CD4-positive, alpha-beta T cell treated with Interferon alpha-2 for 1 hour (primary cell): Measurements from ENCODE around the gene KLHL14.
"Not testable (repeated sequence)": the region's sequence is repeated elsewhere in the genome, so short reads cannot be mapped to it uniquely, and the experiment has no call there.

Experiments
- DNase-seq, 2 donors: peaks; one replicate each; pipeline ENCODE4 v3.0.0-alpha.2; 2020 to 2022

The KLHL14 gene, protein sequence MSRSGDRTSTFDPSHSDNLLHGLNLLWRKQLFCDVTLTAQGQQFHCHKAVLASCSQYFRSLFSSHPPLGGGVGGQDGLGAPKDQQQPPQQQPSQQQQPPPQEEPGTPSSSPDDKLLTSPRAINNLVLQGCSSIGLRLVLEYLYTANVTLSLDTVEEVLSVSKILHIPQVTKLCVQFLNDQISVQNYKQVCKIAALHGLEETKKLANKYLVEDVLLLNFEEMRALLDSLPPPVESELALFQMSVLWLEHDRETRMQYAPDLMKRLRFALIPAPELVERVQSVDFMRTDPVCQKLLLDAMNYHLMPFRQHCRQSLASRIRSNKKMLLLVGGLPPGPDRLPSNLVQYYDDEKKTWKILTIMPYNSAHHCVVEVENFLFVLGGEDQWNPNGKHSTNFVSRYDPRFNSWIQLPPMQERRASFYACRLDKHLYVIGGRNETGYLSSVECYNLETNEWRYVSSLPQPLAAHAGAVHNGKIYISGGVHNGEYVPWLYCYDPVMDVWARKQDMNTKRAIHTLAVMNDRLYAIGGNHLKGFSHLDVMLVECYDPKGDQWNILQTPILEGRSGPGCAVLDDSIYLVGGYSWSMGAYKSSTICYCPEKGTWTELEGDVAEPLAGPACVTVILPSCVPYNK

DNA sequence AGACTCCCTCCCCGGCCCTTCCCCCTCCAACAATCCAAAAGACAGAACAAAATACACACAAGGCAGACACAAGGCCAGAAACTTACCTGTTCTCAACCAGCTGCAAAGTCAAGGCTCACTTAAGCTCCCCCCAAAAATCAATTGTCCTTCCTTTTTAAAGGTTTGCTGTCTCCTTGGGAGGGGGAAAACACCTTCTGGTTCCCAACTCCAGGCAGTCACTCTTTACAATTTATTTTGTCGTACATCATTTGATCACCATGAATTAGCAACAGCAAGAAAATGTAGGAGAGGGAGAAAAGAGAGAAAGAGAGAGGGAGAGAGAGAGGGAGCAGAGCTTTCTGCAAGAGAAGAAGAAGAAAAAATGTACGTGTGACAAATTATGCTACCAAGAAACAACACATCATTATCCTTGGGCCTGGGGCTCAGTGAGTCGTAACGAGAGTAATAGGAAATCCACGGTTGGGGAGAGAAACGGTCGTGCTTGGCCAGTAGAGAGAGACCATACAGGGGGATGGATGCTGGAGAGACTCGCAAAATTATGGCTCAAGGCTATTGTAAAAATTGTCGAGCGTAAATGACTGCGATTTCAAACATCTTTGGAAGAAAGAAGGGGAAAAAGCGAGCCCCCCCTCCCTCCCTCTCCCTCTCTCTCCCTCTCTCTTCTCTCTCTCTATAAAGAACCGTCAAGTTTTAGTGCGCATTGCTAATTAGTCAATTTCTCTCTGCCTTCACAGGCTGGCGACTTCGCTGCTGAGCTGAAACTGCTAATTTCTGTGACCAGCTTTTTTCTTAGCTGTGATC lies at the start of gene KLHL14:
TSS of gene KLHL14 (minus strand) at position 443 of the 801 bp plus-strand sequence. CDS start 2,432 bp downstream, outside the sequence.
- no peak for DNase-seq

DNA sequence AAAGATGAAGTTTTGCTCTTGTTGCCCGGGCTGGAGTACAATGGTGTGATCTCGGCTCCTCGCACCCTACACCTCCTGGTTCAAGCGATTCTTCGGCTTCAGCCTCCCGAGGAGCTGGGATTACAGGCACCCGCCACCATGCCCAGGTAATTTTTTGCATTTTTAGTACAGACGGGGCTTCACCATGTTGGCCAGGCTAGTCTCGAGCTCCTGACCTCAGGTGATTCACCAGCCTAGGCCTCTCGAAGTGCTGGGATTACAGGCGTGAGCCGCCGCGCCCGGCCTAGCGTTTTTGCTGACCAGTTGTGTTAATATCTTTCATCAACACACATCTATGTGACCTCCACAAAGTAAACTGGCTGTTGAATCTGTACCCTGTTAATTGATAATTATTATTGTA lies 49.4 kb upstream of the KLHL14 start:
- no peak for DNase-seq

DNA sequence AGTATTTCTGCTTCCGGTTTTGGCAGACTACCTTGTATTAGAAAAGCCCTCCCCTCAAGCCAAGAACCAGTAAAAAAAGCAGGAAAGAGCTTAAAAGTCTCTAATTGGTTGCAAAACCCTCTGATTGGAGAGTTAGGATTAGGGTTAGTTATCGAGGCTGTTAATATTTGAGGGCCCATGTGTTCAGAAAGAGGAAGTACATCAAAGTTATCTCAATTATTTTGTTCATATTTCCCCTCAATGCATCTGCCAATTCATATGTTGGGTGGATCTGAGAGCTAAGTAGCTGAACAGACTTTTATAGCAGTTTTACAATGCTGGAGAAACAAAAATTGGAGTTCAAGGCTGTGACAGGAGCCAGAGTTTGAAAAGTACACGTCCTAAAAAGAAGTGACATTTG lies 43.1 kb upstream of the KLHL14 start:
- no peak for DNase-seq

DNA sequence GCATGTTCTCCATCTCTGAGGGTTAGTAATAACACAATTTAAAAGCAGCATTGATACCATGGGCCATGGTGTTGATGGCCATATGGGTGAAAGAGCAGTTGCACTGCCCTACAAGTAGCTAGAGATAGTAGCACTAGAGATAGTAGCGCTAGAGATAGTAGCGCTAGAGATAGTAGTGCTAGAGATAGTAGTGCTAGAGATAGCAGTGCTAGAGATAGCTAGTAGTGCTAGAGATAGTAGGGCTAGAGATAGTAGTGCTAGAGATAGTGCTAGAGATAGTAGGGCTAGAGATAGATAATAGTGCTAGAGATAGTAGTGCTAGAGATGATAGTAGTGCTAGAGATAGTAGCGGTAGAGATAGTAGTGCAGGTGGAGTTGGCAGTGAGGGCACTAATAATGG lies 39.5 kb upstream of the KLHL14 start:
- no peak for DNase-seq

DNA sequence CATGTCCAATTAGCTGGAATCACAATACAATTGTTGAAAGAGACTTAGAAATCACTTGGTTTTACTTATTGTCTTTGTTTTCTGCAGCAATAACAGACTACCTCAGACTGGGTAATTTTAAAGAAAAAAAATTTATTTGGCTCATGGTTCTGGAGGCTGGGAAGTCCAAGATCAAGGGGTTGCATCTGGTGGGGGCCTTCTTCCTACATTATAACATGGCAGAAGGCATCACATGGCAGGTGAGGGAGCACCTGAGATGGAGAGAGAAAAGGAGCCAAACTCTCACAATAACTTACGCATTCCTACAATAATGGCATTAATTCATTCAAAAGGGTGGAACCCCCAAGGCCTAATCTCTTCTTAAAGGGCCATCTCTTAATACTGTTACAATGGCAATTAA lies 37.5 kb upstream of the KLHL14 start:
- DNase-seq: no peak

DNA sequence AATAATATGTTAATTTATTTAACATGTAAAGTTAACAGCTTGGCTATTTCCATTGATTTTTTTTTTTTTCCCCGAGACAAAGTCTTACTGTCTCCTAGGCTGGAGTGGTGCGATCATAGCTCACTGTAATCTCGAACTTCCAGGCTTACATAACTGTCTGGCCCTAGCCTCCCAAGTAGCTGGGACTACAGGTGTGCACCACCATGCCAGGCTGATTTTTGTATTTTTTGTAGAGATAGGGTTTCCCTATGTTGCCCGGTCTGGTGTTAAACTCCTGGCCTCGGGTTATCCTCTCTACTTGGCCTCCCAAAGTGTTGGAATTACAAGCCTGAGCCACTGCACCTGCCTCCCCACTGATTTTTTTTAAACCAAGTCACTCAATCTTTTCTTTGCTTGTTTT lies 32.5 kb upstream of the KLHL14 start:
- no peak for DNase-seq

DNA sequence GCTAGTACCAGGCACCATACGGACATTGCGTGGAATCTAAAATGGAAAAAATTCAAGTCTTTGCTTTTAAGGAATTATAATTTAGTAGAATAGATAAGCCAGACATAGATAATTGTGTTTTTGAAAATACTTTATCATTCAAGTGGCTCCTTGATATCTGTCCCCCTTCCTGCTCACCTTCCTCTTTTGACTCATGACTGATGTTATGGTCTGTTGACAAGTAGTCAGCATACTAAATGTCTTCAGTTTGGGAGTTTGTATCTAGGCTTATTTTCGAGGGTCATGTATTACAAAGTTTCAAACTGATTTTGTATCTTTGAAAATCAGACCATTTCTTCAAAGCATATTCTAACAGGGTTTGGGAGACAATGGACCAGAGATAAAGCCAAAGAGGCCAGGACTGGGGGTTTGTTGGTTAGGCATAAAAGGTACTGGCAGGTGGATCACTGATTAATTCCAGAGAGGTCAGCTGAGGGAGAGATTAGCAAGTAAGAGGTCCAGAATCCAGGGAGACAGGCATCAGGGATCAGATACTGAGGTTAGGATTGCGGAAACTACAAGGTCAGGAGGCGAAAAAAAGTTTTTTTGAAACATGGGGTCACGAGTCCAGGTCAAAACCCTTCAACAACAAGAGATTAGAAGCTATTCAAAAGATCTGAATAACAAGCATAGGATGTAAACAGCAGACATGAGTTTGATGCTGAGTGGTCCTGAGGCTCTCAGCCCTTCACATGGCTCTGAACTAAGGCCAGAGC lies 31.5 kb upstream of the KLHL14 start:
- no peak for DNase-seq

DNA sequence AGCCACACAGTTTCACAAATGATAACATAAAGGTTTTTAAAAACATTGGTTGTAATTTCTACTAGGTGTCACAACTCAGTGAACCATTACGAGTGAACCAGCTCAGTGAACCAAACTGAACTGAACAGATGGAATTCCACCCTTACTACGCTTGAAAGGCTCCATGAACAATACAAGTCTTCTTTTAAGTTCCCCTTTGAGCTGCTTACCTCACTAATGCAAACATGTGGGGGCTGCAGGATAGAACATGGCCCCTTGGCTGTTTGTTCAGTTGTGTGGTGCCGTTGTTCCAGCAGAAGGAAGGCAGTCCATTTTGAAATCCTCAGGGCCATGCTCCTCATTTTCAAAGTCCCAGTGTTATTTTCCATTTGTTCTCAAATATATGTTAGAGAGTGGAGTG lies 30.7 kb upstream of the KLHL14 start:
- peak in 1 of 2 donors; percentile 12 for DNase-seq

DNA sequence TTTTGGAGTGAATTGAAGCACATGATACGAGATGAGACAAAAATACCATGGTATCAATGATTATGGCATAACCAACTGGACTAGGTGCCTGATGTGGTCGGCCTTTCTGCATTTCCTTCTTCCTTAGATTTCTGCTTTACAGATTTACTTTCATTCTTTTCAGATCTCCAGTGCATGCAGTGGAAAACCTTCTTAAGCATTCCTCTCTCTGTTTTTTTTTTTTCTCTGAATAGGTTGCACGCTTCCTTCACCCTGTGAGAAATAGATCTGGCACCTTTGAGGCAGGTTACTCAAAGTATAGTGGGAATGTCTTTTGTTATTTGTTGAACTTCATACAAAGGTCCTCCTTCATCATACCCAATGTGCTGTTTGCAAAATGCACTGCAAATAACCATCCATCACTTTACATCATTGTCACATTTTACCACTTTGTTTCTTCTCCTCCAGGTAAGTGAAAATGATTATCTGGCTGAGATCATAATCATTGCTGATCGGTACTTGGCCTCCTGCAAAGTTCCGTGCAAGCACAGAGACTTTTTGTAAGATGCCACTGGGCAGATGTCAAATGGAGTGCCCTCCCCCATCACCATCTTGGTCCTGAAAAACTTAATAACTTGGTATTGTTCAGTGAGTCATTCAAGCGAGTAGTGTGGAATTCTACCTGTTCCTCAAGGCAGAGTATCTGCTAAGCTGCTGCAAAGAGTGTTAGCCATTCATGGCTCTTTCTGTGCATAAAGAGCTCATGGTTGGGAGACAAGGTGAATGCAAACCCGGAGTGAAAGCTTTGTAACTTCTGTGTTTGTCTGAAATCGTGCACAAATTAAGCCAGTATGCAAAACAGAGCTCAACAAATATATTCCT lies 30.0 kb upstream of the KLHL14 start:
- no peak for DNase-seq

DNA sequence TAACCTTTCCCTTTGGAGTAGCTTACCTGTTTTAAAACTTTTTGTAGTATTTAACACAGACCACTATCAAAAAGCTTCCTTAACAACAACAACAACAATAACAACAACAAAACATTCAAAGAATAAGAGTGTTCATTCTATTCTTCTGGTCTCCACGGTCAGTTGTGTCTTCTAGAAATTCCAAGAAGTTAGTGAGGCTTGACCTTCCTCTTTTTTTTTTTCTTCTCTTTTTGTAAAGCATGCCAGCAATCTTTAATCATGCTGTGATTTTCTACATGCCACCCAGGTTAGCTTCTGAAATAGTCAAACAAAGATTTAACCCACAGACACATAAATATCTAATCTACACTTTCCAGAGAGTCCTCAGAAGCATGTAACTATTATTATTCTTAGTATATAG lies 28.4 kb upstream of the KLHL14 start:
- no peak for DNase-seq

DNA sequence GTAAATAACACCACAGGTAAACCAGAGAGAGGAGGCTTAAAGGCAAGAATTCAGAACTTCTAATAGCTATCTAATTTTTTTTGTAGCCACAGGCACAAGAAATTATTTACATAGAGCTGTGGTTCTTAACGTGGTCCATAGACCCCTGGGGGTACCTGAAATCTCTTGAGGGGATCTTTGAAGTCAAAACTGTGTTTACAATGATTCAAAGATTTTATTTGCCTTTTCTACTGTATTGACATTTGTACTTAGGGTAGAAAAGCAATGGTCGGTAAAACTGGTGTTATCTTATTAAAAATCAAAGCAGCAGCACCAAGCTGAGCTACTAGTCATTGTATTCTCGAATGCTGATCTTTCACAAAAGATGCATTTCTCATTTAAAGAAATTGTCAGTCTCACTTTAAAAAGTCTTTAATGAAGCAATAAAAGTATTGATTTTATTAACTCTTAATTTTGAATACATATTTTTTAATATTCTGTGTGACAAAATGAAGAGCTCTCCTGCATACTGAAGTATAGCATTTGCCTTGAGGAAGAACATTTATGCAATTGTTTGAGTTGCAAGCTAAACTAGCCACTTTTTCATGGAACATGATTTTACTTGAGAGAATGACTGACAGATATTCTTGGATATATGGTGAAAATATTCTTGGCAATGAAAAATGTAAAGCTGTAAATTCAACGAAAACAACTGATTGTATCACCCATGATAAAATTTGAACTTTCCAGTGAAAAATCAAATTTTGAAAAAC lies 25.6 kb upstream of the KLHL14 start:
- DNase-seq: no peak

DNA sequence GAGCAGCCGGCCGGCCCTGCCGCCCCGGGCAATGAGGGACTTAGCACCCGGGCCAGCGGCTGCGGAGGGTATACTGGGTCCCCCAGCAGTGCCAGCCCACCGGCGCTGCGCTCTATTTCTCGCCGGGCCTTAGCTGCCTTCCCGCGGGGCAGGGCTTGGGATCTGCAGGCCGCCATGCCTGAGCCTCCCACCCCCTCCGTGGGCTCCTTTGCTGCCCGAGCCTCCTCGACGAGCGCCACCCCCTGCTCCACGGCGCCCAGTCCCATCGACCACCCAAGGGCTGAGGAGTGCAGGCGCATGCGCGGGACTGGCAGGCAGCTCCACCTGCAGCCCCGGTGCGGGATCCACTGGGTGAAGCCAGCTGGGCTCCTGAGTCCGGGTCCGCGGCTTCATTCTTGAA lies 21.8 kb upstream of the KLHL14 start:
- not testable (repeated sequence) for DNase-seq

DNA sequence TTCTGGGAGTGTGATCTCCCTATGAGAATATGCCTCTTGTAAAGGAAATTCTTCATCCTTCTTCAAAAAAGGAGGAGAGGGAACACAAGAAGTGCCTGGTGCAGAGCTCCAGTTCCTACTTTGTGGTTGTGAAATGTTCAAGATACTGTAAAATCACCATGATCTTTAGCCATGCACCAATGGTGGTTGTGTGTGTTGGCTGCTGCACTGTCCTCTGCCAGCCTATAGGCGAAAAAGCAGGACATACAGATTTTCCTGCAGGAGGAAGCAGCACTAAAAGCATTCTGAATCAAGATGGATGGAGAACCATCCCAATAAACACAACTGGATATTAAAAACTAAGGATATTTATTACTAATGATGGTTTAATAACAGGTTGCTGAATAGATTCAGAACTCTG lies 6.2 kb upstream of the KLHL14 start:
- no peak for DNase-seq

DNA sequence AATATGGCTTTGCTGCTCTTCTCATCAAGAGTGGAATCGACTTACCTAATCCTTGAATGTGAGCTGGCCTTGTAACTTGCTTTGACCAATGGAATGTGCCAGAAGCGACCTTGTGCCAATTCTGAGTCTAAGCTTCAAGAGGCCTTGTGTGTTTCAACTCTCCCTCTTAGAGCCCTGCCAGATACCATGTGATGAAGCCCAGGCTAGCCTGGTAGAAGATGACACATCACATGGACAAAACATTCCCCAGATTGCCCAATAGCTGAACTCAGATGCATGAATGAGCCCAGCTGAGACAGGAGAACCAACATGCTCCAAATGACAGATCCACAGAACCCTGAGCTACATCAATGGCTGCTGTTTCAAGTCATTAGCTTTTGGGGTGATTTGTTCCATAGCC lies 4.2 kb upstream of the KLHL14 start:
- no peak for DNase-seq

DNA sequence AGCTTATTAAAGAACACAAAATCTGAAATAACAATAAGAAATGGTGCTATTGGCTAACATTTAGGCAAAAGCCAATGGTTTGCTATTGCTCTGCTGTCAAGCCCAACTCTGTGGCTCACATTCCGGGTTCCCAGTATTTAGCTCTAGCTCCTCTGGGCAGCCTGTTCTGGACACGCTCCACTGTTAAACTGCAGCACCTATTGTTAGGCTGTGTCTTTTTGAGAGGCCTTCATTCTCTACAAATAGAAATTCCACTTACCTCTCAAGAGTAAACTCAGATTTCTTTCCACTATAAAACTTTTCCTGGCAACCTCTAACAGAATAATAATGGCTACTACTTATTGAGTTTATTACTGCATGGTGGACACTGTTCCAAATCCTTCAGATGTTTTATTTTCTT lies 3.7 kb upstream of the KLHL14 start:
- no peak for DNase-seq

DNA sequence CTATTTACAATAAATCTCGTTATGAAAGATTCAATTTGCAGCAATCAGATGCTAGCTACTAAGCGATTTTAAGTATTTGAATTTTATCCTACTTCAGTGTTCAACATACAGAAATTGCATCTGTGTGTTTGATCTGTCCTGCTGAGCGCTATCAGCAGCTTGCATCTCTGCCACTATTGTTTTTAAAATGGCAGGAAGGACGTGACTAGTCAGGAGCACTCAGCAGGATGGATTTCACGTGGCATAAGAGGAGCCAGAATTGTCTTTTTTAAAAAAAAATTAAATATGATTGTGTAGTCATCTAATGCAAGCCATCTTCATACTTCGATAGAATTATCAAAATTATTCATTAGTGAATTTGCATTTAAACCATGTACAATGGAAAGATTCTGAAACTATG lies 2.8 kb upstream of the KLHL14 start:
- no peak for DNase-seq

DNA sequence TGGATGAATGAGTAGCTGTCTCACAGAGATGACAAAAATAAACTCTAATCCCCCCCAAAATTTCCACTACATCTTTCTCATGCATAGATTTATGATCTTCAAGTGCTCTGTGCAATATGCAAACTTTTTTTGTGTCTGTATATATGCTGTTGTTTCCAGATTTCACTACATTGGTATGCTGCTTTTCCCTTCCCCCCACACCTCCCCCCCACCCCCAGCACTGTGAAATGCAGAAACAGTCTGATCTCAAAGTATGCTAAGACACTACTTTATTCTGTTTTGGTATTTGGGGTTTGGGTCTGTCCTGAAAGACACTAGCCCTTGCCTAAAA lies 524 bp upstream of the KLHL14 start:
- no peak for DNase-seq

DNA sequence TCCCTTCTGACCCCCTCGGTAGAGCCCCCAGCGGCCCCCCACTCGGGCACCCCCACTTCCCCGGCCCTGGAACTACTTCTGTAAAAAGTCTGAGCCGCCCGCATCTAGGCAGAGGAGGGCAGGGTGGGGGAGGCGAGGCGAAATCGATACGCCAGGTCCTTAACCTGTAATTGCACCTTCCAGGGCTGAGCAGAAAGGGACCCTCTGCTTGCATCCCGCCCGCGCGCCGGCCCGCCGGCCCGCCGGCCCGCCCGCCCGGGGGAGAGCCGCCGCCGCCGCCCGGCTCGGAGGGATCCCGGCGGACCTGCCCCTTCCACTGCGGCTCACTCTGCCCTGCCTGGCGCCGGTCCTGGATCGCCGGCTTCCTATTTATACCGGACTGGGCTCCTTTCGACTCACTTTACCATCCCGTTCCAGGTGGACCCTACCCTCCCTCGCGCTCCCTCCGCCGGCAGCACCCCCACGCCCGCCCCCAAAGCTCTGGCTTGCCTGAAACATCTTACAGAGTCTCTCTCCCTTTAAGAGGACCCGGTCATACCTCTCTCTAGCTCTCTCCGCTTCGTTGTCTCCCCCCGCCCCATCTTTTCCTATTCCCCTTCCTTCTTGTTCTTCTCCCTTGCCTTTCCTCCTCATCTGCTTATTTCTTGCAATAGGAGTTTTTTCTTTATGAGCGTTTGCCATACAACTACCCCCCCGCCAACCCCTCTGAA lies 797 bp downstream of the KLHL14 start:
- no peak for DNase-seq

DNA sequence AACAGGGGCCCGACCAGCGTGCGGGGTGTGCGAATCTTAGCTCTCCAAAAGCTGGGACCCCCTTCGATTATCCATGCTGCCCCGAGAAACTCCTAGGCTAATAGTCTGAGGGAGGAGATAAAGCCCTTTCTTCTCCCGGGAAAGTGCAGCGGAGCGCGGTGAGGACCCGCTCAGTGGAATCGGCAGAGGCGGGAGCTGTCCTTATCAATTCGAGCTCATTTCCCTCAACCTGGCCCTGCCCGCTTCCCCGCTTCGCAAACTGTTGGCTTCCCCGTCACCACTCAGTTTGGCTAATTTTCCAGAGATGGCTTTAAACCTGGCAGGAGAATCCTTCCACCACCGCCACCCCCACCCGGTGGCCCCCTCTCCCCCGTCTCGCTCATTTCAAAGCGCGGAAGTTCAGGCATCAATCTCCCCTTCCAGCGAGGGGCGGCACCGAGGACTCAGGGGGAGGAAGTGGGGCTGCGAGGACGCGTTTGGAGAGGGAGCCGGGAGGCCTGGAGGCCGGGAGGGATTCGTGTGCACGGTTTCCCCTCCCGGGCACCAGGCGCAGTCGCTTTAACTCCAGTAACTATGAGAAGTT lies 1.6 kb downstream of the KLHL14 start:
- DNase-seq: no peak

DNA sequence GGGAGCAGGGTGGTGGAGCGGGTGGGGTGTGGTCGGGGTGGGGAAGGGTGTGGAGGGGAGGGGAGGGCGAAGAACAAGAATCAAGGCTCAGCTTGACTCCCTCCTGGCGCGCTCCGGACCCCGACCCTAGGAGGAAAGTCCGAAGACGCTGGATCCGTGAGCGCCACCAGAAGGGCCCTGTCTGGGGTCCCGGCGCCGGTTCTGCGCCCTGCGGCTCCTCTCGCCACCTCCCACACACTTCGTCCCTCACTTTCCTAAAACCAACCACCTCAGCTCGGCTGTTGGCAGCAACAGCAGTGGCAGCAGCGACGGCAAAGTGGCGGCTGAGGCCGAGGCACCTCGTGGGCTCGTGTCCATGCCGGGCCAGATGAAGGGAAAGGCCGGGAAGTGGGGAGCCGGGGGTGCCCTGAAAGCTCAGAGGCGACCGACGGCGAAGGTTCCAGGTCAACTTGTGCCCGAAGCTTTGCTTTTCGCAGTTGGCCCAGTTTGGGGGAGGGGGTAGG lies 2.1 kb downstream of the KLHL14 start:
- no peak for DNase-seq
